HepG2 (cell line): ENCODE measurements around the gene MAJIN. TPM values are rescaled to one million over a fixed set of nuclear protein-coding genes. Genes with fewer than 3 reads are reported as not detected.

Experiments
- ATAC-seq: fragments of 200-7000 bp; cut with Tn5 transposase; 3 replicates; pipeline ENCODE4 v1.9.1; 2020; ENCODE audit warnings: mild to moderate bottlenecking, moderate library complexity
- BruUV-seq: library from RNA; stranded (reverse); fragments of 400-500 nt; replicated peaks from 2 replicates; lab custom pipeline; 2021; lab: Mats Ljungman, UMichigan
- CTCF ChIA-PET: fragments of 300-600 bp; formaldehyde crosslinking; extraction: SDS; loops from one replicate; lab custom pipeline; 2021; ENCODE audit warnings: low total read pairs, inconsistent platforms, low intra/inter-chr PET ratio; lab: Yijun Ruan, JAX
- POLR2A ChIA-PET: fragments of 350-600 bp; sonication (Branson Sonifier 250); formaldehyde crosslinking; loops from one replicate; lab custom pipeline; 2020; ENCODE audit warnings: antibody characterized with exemption, inconsistent platforms; lab: Yijun Ruan, JAX
- DNase-seq: peaks from one replicate; pipeline ENCODE4 v3.0.0-alpha.2; 2015; ENCODE audit warnings: low spot score
- FAIRE-seq: peaks from 3 replicates; lab custom pipeline; 2011; peaks lifted over from hg19 to GRCh38; lab: Jason Lieb, UNC
- H2AFZ ChIP-seq: one replicate; pipeline ENCODE4 v1.6.1; 2011; ENCODE audit warnings: low read length, inconsistent platforms
- H3K27ac ChIP-seq: fragments of 300-600 bp; 3 replicates; pipeline ENCODE4 v1.8.0; 2011; ENCODE audit warnings: mixed run types, mild to moderate bottlenecking, mixed read lengths, low read length, inconsistent platforms; ENCODE audit not compliant: insufficient read depth; ENCODE audit errors: extremely low read length
- H3K27me3 ChIP-seq, 2 experiments: fragments of 200-600 bp in 1 of 2; 2 replicates in 1 of 2; 3 replicates in 1 of 2; pipeline versions ENCODE4 v1.6.0 to v1.8.0; 2011; ENCODE audit warnings: low read length in 2 of 2, mild to moderate bottlenecking in 2 of 2, moderate library complexity in 2 of 2, inconsistent platforms in 1 of 2; ENCODE audit not compliant: insufficient read depth in 2 of 2, control insufficient read depth in 1 of 2
- H3K36me3 ChIP-seq, 2 experiments: fragments of 200-600 bp in 1 of 2; replicated peaks in 1 of 2; 2 replicates in 1 of 2; 3 replicates in 1 of 2; pipeline versions ENCODE4 v1.5.1 to v1.8.0; 2011; ENCODE audit warnings: low read length in 2 of 2, inconsistent platforms in 1 of 2; ENCODE audit not compliant: insufficient read depth in 2 of 2, control insufficient read depth in 1 of 2
- H3K4me1 ChIP-seq: 2 replicates; pipeline ENCODE4 v1.5.1; 2012; ENCODE audit warnings: low read length, inconsistent platforms; ENCODE audit not compliant: insufficient read depth
- H3K4me2 ChIP-seq: 2 replicates; pipeline ENCODE4 v1.6.0; 2011; ENCODE audit warnings: low read depth, low read length, inconsistent platforms
- H3K4me3 ChIP-seq, 3 experiments: fragments of 200-600 bp in 1 of 3; sonication (generic), shearing (Covaris generic) in 1 of 3; replicated peaks in 1 of 3; 2 replicates each; pipeline ENCODE4 v1.5.1; 2011 to 2016; ENCODE audit warnings: low read length in 3 of 3, inconsistent platforms in 2 of 3, low read depth in 2 of 3, mild to moderate bottlenecking in 2 of 3, control low read depth in 1 of 3, mixed read lengths in 1 of 3; ENCODE audit not compliant: insufficient read depth in 1 of 3
- H3K79me2 ChIP-seq: one replicate; pipeline ENCODE4 v1.6.1; 2011; ENCODE audit warnings: low read length, inconsistent platforms; ENCODE audit not compliant: insufficient read depth
- H3K9ac ChIP-seq: 2 replicates; pipeline ENCODE4 v1.6.0; 2011; ENCODE audit warnings: mild to moderate bottlenecking, low read depth, low read length, inconsistent platforms; ENCODE audit not compliant: insufficient read depth
- H3K9me3 ChIP-seq: 2 replicates; pipeline ENCODE4 v1.5.1; 2012; ENCODE audit warnings: mild to moderate bottlenecking, low read length
- H4K20me1 ChIP-seq: 2 replicates; pipeline ENCODE4 v1.6.0; 2011; ENCODE audit warnings: inconsistent platforms, mild to moderate bottlenecking, low read length, moderate library complexity; ENCODE audit not compliant: insufficient read depth
- ATF7 ChIP-seq, 2 experiments: fragments of 450-650 bp in 1 of 2; sonication (generic) in 1 of 2; formaldehyde crosslinking in 1 of 2; IDR thresholded peaks; 2 replicates each; pipeline versions ENCODE4 v1.4.0 to v1.6.1; 2016 to 2020; ENCODE audit warnings: antibody characterized with exemption in 1 of 2, mild to moderate bottlenecking in 1 of 2, missing genetic modification reagents in 1 of 2
- CEBPG ChIP-seq: IDR thresholded peaks from 2 replicates; pipeline ENCODE4 v1.6.1; 2016
- FOXA3 ChIP-seq: IDR thresholded peaks from 2 replicates; pipeline ENCODE4 v1.6.1; 2016; ENCODE audit warnings: missing genetic modification reagents, missing compliant biosample characterization
- GABPA ChIP-seq, 2 experiments: IDR thresholded peaks; 2 replicates each; pipeline ENCODE4 v1.6.1; 2011 to 2016; ENCODE audit warnings: low read depth in 2 of 2, low read length in 1 of 2, missing biosample characterization in 1 of 2, missing genetic modification characterization in 1 of 2
- GATAD1 ChIP-seq: IDR thresholded peaks from 2 replicates; pipeline ENCODE4 v1.6.1; 2016; ENCODE audit warnings: missing genetic modification reagents, missing compliant biosample characterization
- HDAC2 ChIP-seq: sonication (generic); formaldehyde crosslinking; IDR thresholded peaks from 2 replicates; pipeline ENCODE4 v1.4.0; 2020; ENCODE audit warnings: missing genetic modification reagents
- HIVEP1 ChIP-seq: sonication (generic); formaldehyde crosslinking; IDR thresholded peaks from 2 replicates; pipeline ENCODE4 v1.4.0; 2020; ENCODE audit warnings: mild to moderate bottlenecking, missing genetic modification reagents
- HMG20B ChIP-seq: conservative IDR thresholded peaks from 2 replicates; pipeline ENCODE4 v1.6.1; 2016; ENCODE audit warnings: missing genetic modification reagents, missing compliant biosample characterization
- KLF12 ChIP-seq: sonication (generic); formaldehyde crosslinking; IDR thresholded peaks from 2 replicates; pipeline ENCODE4 v1.4.0; 2020; ENCODE audit warnings: missing genetic modification reagents, borderline replicate concordance
- MED13 ChIP-seq: sonication (generic); formaldehyde crosslinking; IDR thresholded peaks from 2 replicates; pipeline ENCODE4 v1.5.0; 2020; ENCODE audit warnings: missing genetic modification reagents
- PAX8 ChIP-seq: sonication (generic); formaldehyde crosslinking; IDR thresholded peaks from 2 replicates; pipeline ENCODE4 v1.8.0; 2022; ENCODE audit warnings: mild to moderate bottlenecking, missing genetic modification reagents, borderline replicate concordance
- POGZ ChIP-seq: sonication (generic); formaldehyde crosslinking; IDR thresholded peaks from 2 replicates; pipeline ENCODE4 v1.4.0; 2020; ENCODE audit warnings: mild to moderate bottlenecking, missing genetic modification reagents
- RARA ChIP-seq: IDR thresholded peaks from 2 replicates; pipeline ENCODE4 v1.6.1; 2016; ENCODE audit warnings: missing genetic modification reagents, missing compliant biosample characterization
- RBM22 ChIP-seq: fragments of 200-400 bp; formaldehyde crosslinking; optimal IDR thresholded peaks from 2 replicates; pipeline ENCODE3; 2017; ENCODE audit warnings: mild to moderate bottlenecking, low read length, moderate library complexity
- RFXAP ChIP-seq: sonication (generic); formaldehyde crosslinking; IDR thresholded peaks from 2 replicates; pipeline ENCODE4 v1.4.0; 2020; ENCODE audit warnings: missing genetic modification reagents, borderline replicate concordance
- SOX13 ChIP-seq, 3 experiments: fragments of 450-650 bp in 1 of 3; sonication (generic) in 1 of 3; formaldehyde crosslinking in 1 of 3; IDR thresholded peaks in 2 of 3; conservative IDR thresholded peaks in 1 of 3; 2 replicates each; pipeline versions ENCODE4 v1.5.0 to v1.6.1; 2016 to 2020; ENCODE audit warnings: antibody characterized with exemption in 1 of 3, mild to moderate bottlenecking in 1 of 3, missing compliant biosample characterization in 1 of 3, missing genetic modification reagents in 1 of 3, moderate library complexity in 1 of 3
- SPEN ChIP-seq: sonication (generic); formaldehyde crosslinking; IDR thresholded peaks from 2 replicates; pipeline ENCODE4 v1.5.1; 2020; ENCODE audit warnings: low read depth, mild to moderate bottlenecking, missing genetic modification reagents
- SRF ChIP-seq: IDR thresholded peaks from 2 replicates; pipeline ENCODE4 v1.6.1; 2011; ENCODE audit warnings: mild to moderate bottlenecking, low read depth, low read length, moderate library complexity
- ZFP91 ChIP-seq: sonication (generic); formaldehyde crosslinking; IDR thresholded peaks from 2 replicates; pipeline ENCODE4 v1.9.0; 2022; ENCODE audit warnings: missing genetic modification reagents, mild to moderate bottlenecking, borderline replicate concordance
- ZNF460 ChIP-seq: sonication (generic); formaldehyde crosslinking; IDR thresholded peaks from 2 replicates; pipeline ENCODE4 v1.5.1; 2020; ENCODE audit warnings: missing genetic modification reagents, mild to moderate bottlenecking, borderline replicate concordance
- ZNF572 ChIP-seq: sonication (generic); formaldehyde crosslinking; IDR thresholded peaks from 2 replicates; pipeline ENCODE4 v1.5.1; 2020; ENCODE audit warnings: mild to moderate bottlenecking, missing genetic modification reagents
- WGBS: methylation state at CpG from one replicate; pipeline ENCODE4 v1.1.6; 2017; ENCODE audit warnings: low lambda C conversion rate; 5-methylcytosine and 5-hydroxymethylcytosine counted together
- in situ Hi-C: cut with HindIII; loops from 2 replicates; pipeline ENCODE4 v1.10.0; 2017; ENCODE audit warnings: low pct_unique_long_range_greater_than_20kb; ENCODE audit not compliant: extremely low pct_ligation_motif_present
- intact Hi-C: fragments of 100-400 bp; cut with micrococcal nuclease; formaldehyde crosslinking; loops from one replicate; pipeline ENCODE4 v1.10.0; 2022; ENCODE audit not compliant: unreplicated experiment
- polyA plus RNA-seq, 8 experiments: library from polyadenylated mRNA; depleted of rRNA in 3 of 8; stranded (reverse) in 7 of 8; unstranded in 1 of 8; fragments of >200 nt; fragmentation: Illumina TruSeq in 4 of 8; extraction: Trizol in 4 of 8; gene quantifications; 2 replicates each; pipeline versions ENCODE4 v1.2.1 to v1.2.3, GENCODE V29; 2011 to 2016; ENCODE audit warnings: low read depth in 4 of 8, missing spikeins in 1 of 8, mixed read lengths in 1 of 8; ENCODE audit not compliant: insufficient read depth in 1 of 8
- total RNA-seq, 5 experiments: library from RNA; depleted of rRNA; stranded (reverse); fragments of >200 nt; fragmentation: Illumina TruSeq; extraction: Trizol; gene quantifications; 2 replicates each; pipeline ENCODE4 v1.2.3, GENCODE V29; 2016; ENCODE audit warnings: low read depth in 1 of 5

Gene MAJIN
- total and polyA plus RNA-seq, 2 of the 13 experiments (the other 11 are each of a cell fraction or from before 2014, with no cell fraction given) = not detected

GRCh38 chr11:64998690-64999431, 27.0 kb upstream of the MAJIN start (continued):
- no peak for TF ChIP-seq SOX13 (IDR thresholded peaks at IDR 0.05)
- TF ChIP-seq SOX13 (CRISPR knock-in tag; conservative IDR thresholded peaks at IDR 0.05 in 1 of 2, IDR thresholded peaks at IDR 0.05 in 1 of 2) = no peak
- TF ChIP-seq CEBPG (CRISPR knock-in tag) = peak; percentile 38; the same call in 1 of the 2 replicates
- 0 out of 2 replicates have a peak, but pooled peaks have one; percentile 31 for TF ChIP-seq HIVEP1 (CRISPR knock-in tag)
- TF ChIP-seq ZFP91 (CRISPR knock-in tag) = peak; percentile 62; the same call in 1 of the 2 replicates
- TF ChIP-seq GABPA (IDR thresholded peaks at IDR 0.05; ENCODE audit: low read depth, low read length) = no peak
- peak; percentile 2; the same call in 1 of the 2 replicates for TF ChIP-seq GABPA (CRISPR knock-in tag; IDR thresholded peaks at IDR 0.05; ENCODE audit: low read depth)
- TF ChIP-seq SPEN = peak; percentile 12; the same call in 1 of the 2 replicates
- TF ChIP-seq RARA (CRISPR knock-in tag) = peak; percentile 4; the same call in 1 of the 2 replicates
- peak; percentile 81; the same call in 1 of the 2 replicates for TF ChIP-seq ZNF572 (CRISPR knock-in tag)

DNA sequence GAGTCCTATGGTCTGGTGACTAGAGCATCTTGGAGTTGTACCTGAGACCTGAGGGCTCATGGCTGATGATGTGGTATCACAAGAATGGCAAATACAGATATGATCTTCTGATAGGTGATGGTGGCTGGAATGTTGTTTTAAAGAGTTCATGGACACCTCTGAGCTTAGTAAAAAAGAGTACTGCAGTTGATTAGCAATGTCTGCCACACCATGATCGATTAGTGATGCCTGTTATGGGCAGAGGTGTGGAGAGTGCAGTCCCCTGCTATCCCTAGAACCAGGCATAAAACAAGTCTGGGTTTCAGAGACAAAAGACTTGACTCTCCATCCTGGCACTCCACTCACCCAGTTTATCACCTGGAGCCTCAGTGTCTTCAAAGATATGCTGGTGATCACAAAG, 26.2 kb upstream of the MAJIN start:
- Histone ChIP-seq H3K4me2 (peak overlapping the region; percentile 99), H3K9me3 (no peaks in the 10 kb centered on the region), H3K79me2 (no peaks in the 10 kb centered on the region), H2AFZ (no peak overlapping the region), H3K4me1 (peaks cover 70% of the 10 kb centered on the region), H3K27me3 (no peaks in the 10 kb centered on the region; a peak in 1 of 5 replicates), H3K27ac (peak overlapping the region; percentile 53), H4K20me1 (no peaks in the 10 kb centered on the region), H3K36me3 (no peaks in the 10 kb centered on the region; a peak in 1 of 5 replicates), H3K9ac (peak overlapping the region; percentile 58), H3K4me3 (peak overlapping the region; percentile 59 to 73 (median 61))
- intact Hi-C loops = loop anchor here (5.0 kb wide), 1 partner anchor 151 kb away; no protein-coding TSS in a partner anchor
- no TSS peak for BruUV-seq
- 0% methylated on average over 1 of the region's 1 CpG for WGBS
- ChIA-PET POLR2A (interaction anchor here (0.8 to 4.0 kb wide), 22 partner anchors 8 to 219 kb away, joined by 3 to 42 read pairs (median 4); partner anchors contain the start of genes ARL2, CDC42BPG, GPHA2 and MEN1), CTCF (no interaction called here)
- peak; percentile 85 for FAIRE-seq
- in situ Hi-C loops = no loop called here
- peak; percentile 28 for ATAC-seq
- peak; percentile 59 for DNase-seq
- TF ChIP-seq KLF12 (CRISPR knock-in tag) (no peak), RFXAP (CRISPR knock-in tag) (no peak), GATAD1 (CRISPR knock-in tag) (peak; percentile 73), SRF (peak; percentile 97), ZNF460 (CRISPR knock-in tag) (no peak), PAX8 (CRISPR knock-in tag) (no peak), ATF7 (IDR thresholded peaks at IDR 0.05) (no peak), ATF7 (CRISPR knock-in tag; IDR thresholded peaks at IDR 0.05) (no peak), HDAC2 (CRISPR knock-in tag) (peak; percentile 31; the same call in 1 of the 2 replicates), MED13 (no peak), SOX13 (IDR thresholded peaks at IDR 0.05) (no peak), SOX13 (CRISPR knock-in tag; conservative IDR thresholded peaks at IDR 0.05 in 1 of 2, IDR thresholded peaks at IDR 0.05 in 1 of 2) (0 out of 4 replicates have a peak, but pooled peaks of 1 of the 2 experiments have one; percentile 34), HMG20B (CRISPR knock-in tag) (0 out of 2 replicates have a peak, but pooled peaks have one; percentile 53), POGZ (CRISPR knock-in tag) (0 out of 2 replicates have a peak, but pooled peaks have one; percentile 0), FOXA3 (CRISPR knock-in tag) (0 out of 2 replicates have a peak, but pooled peaks have one; percentile 13), RBM22 (no peak)
